ENCODE data around the gene RASL10B.

- TF ChIP-seq, protein P1, sequence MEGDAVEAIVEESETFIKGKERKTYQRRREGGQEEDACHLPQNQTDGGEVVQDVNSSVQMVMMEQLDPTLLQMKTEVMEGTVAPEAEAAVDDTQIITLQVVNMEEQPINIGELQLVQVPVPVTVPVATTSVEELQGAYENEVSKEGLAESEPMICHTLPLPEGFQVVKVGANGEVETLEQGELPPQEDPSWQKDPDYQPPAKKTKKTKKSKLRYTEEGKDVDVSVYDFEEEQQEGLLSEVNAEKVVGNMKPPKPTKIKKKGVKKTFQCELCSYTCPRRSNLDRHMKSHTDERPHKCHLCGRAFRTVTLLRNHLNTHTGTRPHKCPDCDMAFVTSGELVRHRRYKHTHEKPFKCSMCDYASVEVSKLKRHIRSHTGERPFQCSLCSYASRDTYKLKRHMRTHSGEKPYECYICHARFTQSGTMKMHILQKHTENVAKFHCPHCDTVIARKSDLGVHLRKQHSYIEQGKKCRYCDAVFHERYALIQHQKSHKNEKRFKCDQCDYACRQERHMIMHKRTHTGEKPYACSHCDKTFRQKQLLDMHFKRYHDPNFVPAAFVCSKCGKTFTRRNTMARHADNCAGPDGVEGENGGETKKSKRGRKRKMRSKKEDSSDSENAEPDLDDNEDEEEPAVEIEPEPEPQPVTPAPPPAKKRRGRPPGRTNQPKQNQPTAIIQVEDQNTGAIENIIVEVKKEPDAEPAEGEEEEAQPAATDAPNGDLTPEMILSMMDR (IDR thresholded peaks at IDR 0.05; ENCODE audit: insufficient read depth, low read length, poor library complexity, severe bottlenecking): no peak
- TF ChIP-seq EZH2phosphoT487 (conservative IDR thresholded peaks at IDR 0.05; ENCODE audit: low read length): no peak
These were observed 11.5 kb downstream of the RASL10B start for GRCh38 chr17:35742896-35743477.

Measured in SU-DHL-6 (cell line).